Neuronal stem cell (in vitro differentiated cells): ENCODE data around the gene PTPRT.

Source experiments
- DNase-seq: peaks from one replicate; pipeline ENCODE4 v3.0.0-alpha.2; 2013; ENCODE audit warnings: low spot score
- H2AFZ ChIP-seq: one replicate; pipeline ENCODE4 v1.6.1; 2013; ENCODE audit warnings: mild to moderate bottlenecking, low read length, inconsistent platforms
- H2AK5ac ChIP-seq: 2 replicates; pipeline ENCODE4 v1.6.1; 2013; ENCODE audit warnings: low read depth, mild to moderate bottlenecking, inconsistent platforms, low read length, moderate library complexity, mixed read lengths
- H2BK120ac ChIP-seq: 2 replicates; pipeline ENCODE4 v1.6.1; 2013; ENCODE audit warnings: low read depth, mild to moderate bottlenecking, inconsistent platforms, low read length, moderate library complexity, mixed read lengths
- H2BK12ac ChIP-seq: one replicate; pipeline ENCODE4 v1.6.1; 2013; ENCODE audit warnings: low read length, inconsistent platforms
- H2BK15ac ChIP-seq: 2 replicates; pipeline ENCODE4 v1.6.1; 2013; ENCODE audit warnings: mild to moderate bottlenecking, low read length, inconsistent platforms, mixed read lengths
- H2BK5ac ChIP-seq: one replicate; pipeline ENCODE4 v1.6.1; 2013; ENCODE audit warnings: inconsistent platforms, mild to moderate bottlenecking, low read length, moderate library complexity
- H3K14ac ChIP-seq: one replicate; pipeline ENCODE4 v1.6.1; 2013; ENCODE audit warnings: low read length, inconsistent platforms
- H3K18ac ChIP-seq: 2 replicates; pipeline ENCODE4 v1.6.1; 2013; ENCODE audit warnings: low read length, inconsistent platforms
- H3K23ac ChIP-seq: 2 replicates; pipeline ENCODE4 v1.6.1; 2013; ENCODE audit warnings: low read depth, mild to moderate bottlenecking, mixed read lengths, low read length, inconsistent platforms; ENCODE audit not compliant: poor library complexity
- H3K27ac ChIP-seq: replicated peaks from 3 replicates; pipeline ENCODE4 v1.5.1; 2013; ENCODE audit warnings: low read length, inconsistent platforms
- H3K27me3 ChIP-seq, 3 experiments: 2 replicates each; pipeline ENCODE4 v1.6.1; 2013; ENCODE audit warnings: low read length in 3 of 3, mild to moderate bottlenecking in 2 of 3, inconsistent platforms in 1 of 3, low read depth in 1 of 3, mixed read lengths in 1 of 3, moderate library complexity in 1 of 3; ENCODE audit not compliant: control insufficient read depth in 3 of 3, insufficient read depth in 3 of 3
- H3K36me3 ChIP-seq, 2 donors: replicated peaks in 1 of 2; 2 replicates each; pipeline ENCODE4 v1.6.1; 2013; ENCODE audit warnings: low read length in 2 of 2; ENCODE audit not compliant: control insufficient read depth in 2 of 2, insufficient read depth in 2 of 2
- H3K4ac ChIP-seq: 2 replicates; pipeline ENCODE4 v1.6.1; 2013; ENCODE audit warnings: inconsistent platforms, mild to moderate bottlenecking, low read length, moderate library complexity
- H3K4me1 ChIP-seq, 2 donors: 1 replicate in 1 of 2; 2 replicates in 1 of 2; pipeline ENCODE4 v1.6.1; 2013; ENCODE audit warnings: low read length in 2 of 2, low read depth in 1 of 2; ENCODE audit not compliant: control insufficient read depth in 2 of 2, insufficient read depth in 1 of 2
- H3K4me2 ChIP-seq: one replicate; pipeline ENCODE4 v1.6.1; 2013; ENCODE audit warnings: mild to moderate bottlenecking, low read length, inconsistent platforms; ENCODE audit not compliant: insufficient read depth, poor library complexity, severe bottlenecking
- H3K4me3 ChIP-seq, 2 donors: 2 replicates each; pipeline ENCODE4 v1.5.1; 2013; ENCODE audit warnings: low read length in 2 of 2, mild to moderate bottlenecking in 2 of 2, inconsistent platforms in 1 of 2, moderate library complexity in 1 of 2
- H3K79me1 ChIP-seq: one replicate; pipeline ENCODE4 v1.6.1; 2013; ENCODE audit warnings: low read depth, mild to moderate bottlenecking, inconsistent platforms, low read length, moderate library complexity
- H3K9ac ChIP-seq: one replicate; pipeline ENCODE4 v1.6.1; 2013; ENCODE audit warnings: mild to moderate bottlenecking, low read depth, low read length, inconsistent platforms; ENCODE audit not compliant: poor library complexity
- H3K9me3 ChIP-seq, 2 donors: replicated peaks in 1 of 2; 2 replicates each; pipeline versions ENCODE3 to v1.6.1; 2013; ENCODE audit warnings: low read length in 2 of 2, mild to moderate bottlenecking in 2 of 2, inconsistent platforms in 1 of 2, low read depth in 1 of 2, mixed read lengths in 1 of 2, moderate library complexity in 1 of 2; ENCODE audit not compliant: control insufficient read depth in 2 of 2, insufficient read depth in 1 of 2
- H4K8ac ChIP-seq: one replicate; pipeline ENCODE4 v1.6.1; 2013; ENCODE audit warnings: low read depth, mild to moderate bottlenecking, inconsistent platforms, low read length, moderate library complexity
- H4K91ac ChIP-seq: one replicate; pipeline ENCODE4 v1.6.1; 2013; ENCODE audit warnings: low read length, low read depth, mild to moderate bottlenecking, inconsistent platforms; ENCODE audit not compliant: poor library complexity
- WGBS, 2 donors: extraction: QIAGEN DNeasy Blood & Tissue Kit; methylation state at CpG; one replicate each; pipeline ENCODE4 v1.1.7; 2013; ENCODE audit warnings: missing lambda C conversion rate in 2 of 2, mixed read lengths in 1 of 2; ENCODE audit not compliant: insufficient read length in 2 of 2, insufficient replicate concordance in 1 of 2; ENCODE audit errors: extremely low coverage in 2 of 2; 5-methylcytosine and 5-hydroxymethylcytosine counted together

Gene PTPRT

DNA sequence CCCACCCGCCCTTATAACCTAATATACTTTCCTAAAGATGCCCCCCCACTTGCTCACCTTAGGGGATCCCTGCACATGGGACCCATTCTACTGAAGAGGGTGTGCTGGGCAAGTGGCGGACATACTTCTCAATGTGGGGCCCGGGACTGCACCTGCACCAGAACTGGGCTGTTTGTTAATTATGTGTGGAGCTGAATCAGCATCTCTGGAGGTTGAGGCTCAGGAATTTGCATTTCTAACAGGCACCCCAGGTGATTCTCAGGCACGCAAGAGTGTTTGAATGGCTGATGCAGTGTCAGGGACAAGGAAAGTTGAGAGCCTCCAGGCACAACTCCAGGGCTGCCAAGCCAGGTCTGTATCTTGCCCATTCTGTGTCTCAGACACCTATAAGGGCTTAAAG, 8.9 kb upstream of the PTPRT start:
- H3K9me3 ChIP-seq: no peaks in the 10 kb centered on the region
- no peak overlapping the region for H3K27ac ChIP-seq
- H3K4me3 ChIP-seq: no peak overlapping the region
- no peak overlapping the region for H3K23ac ChIP-seq
- H2AK5ac ChIP-seq: no peak overlapping the region
- no peak for DNase-seq
- H3K79me1 ChIP-seq: no peaks in the 10 kb centered on the region
- H4K8ac ChIP-seq: no peak overlapping the region
- no CpG with 5 or more reads among the region's 4 CpGs for WGBS, 2 donors
- H3K18ac ChIP-seq: no peak overlapping the region
- no peak overlapping the region for H3K14ac ChIP-seq
- no peak overlapping the region for H4K91ac ChIP-seq
- H3K4ac ChIP-seq: no peak overlapping the region
- no peak overlapping the region for H2BK5ac ChIP-seq
- no peak overlapping the region for H2BK12ac ChIP-seq
- H3K4me1 ChIP-seq: no peaks in the 10 kb centered on the region
- H2BK120ac ChIP-seq: no peak overlapping the region
- H2AFZ ChIP-seq: no peak overlapping the region
- no peaks in the 10 kb centered on the region for H3K36me3 ChIP-seq
- H3K4me2 ChIP-seq: no peak overlapping the region
- peaks cover 0 to 16% (median 0%) of the 10 kb centered on the region in 3 experiments for H3K27me3 ChIP-seq
- no peak overlapping the region for H3K9ac ChIP-seq
- H2BK15ac ChIP-seq: no peak overlapping the region

DNA sequence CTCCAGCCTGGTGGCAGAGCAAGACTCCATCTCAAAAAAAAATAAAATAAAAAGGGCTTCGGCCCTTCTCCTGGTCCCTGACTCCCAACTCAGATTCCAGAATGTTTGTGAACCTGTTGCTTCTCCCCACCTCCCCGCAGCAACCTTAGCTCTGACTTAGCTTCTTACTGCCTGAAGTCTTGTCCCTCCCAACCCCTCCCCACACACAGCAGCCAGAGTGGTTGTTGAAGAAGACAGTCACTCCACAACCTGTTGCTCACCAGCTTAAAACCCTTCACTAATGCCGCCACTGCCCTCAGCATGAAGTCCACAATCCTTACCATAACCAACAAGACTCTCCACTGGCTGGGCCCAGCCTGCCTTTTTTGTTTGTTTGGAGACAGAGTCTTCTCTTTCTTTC, 6.5 kb upstream of the PTPRT start:
- H2AFZ ChIP-seq: no peak overlapping the region
- no peaks in the 10 kb centered on the region for H3K79me1 ChIP-seq
- no peak overlapping the region for H3K4ac ChIP-seq
- DNase-seq: no peak
- no peak overlapping the region for H2AK5ac ChIP-seq
- H2BK120ac ChIP-seq: no peak overlapping the region
- no peak overlapping the region for H3K27ac ChIP-seq
- no peak overlapping the region for H4K91ac ChIP-seq
- peak overlapping the region; percentile 24 for H3K18ac ChIP-seq
- H3K4me3 ChIP-seq: no peak overlapping the region
- H2BK12ac ChIP-seq: no peak overlapping the region
- no peaks in the 10 kb centered on the region for H3K4me1 ChIP-seq
- H3K27me3 ChIP-seq: peaks cover 0 to 25% (median 6%) of the 10 kb centered on the region in 3 experiments
- no peak overlapping the region for H3K14ac ChIP-seq
- no peaks in the 10 kb centered on the region for H3K9me3 ChIP-seq
- no peaks in the 10 kb centered on the region for H3K36me3 ChIP-seq
- no peak overlapping the region for H3K4me2 ChIP-seq
- no peak overlapping the region for H3K23ac ChIP-seq
- H2BK5ac ChIP-seq: no peak overlapping the region
- WGBS, 2 donors: no CpG with 5 or more reads among the region's 3 CpGs
- H4K8ac ChIP-seq: no peak overlapping the region
- H3K9ac ChIP-seq: no peak overlapping the region
- no peak overlapping the region for H2BK15ac ChIP-seq

DNA sequence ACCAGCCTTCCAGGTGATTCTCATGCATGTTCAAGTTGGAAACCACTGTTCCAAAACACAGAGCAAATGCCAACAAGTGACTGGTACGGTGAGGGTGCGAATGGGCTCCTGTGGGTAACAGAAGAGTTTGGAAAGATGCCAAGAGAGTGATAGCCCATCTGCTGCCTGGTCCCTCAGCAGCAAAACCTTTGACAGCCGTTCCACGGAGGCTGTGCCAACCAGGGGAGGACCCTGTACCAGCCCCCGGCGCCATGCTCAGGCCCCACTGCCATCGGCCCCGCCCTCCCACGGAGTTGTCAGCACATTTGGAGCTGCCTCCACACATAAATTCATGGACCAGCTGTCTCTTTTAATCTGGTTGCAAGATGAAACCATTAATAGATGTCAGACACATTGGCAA, 4.4 kb upstream of the PTPRT start:
- no peak for DNase-seq
- H3K36me3 ChIP-seq: no peaks in the 10 kb centered on the region
- H3K18ac ChIP-seq: peak overlapping the region; percentile 11
- H3K27ac ChIP-seq: no peak overlapping the region
- no peak overlapping the region for H2BK5ac ChIP-seq
- no peak overlapping the region for H2BK15ac ChIP-seq
- H2AK5ac ChIP-seq: no peak overlapping the region
- H2AFZ ChIP-seq: no peak overlapping the region
- no peak overlapping the region for H2BK120ac ChIP-seq
- H3K9ac ChIP-seq: no peak overlapping the region
- no peak overlapping the region for H3K4me3 ChIP-seq
- no peak overlapping the region for H3K23ac ChIP-seq
- H2BK12ac ChIP-seq: no peak overlapping the region
- H4K91ac ChIP-seq: no peak overlapping the region
- H3K4me1 ChIP-seq: peaks cover 0 to 2% of the 10 kb centered on the region in 2 donors
- H3K27me3 ChIP-seq: peaks cover 8 to 42% (median 24%) of the 10 kb centered on the region in 3 experiments
- no peak overlapping the region for H4K8ac ChIP-seq
- no peaks in the 10 kb centered on the region for H3K79me1 ChIP-seq
- WGBS, 2 donors: no CpG with 5 or more reads among the region's 9 CpGs
- H3K14ac ChIP-seq: no peak overlapping the region
- no peak overlapping the region for H3K4ac ChIP-seq
- H3K4me2 ChIP-seq: no peak overlapping the region
- no peaks in the 10 kb centered on the region for H3K9me3 ChIP-seq

DNA sequence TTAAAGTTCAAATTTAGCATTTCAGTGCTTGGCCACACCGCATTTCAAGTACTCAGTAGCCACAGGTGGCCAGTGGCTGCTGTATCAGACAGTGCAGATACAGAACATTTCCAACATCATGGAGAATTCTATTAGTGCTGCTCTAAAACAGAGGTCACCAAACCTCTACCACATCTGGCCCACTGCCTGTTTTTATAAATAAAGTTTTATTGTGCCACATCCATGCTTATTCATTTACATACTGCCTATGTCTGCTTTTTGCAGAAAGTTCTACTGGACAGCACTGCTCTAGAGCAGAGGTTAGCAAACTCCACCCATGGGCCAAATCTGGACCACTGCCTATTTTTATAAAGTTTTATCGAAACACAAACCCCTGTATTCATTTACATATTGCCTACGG, 3.7 kb upstream of the PTPRT start:
- H3K4me2 ChIP-seq: no peak overlapping the region
- no peak overlapping the region for H3K4ac ChIP-seq
- H3K27me3 ChIP-seq: peaks cover 13 to 48% (median 31%) of the 10 kb centered on the region in 3 experiments
- no peak overlapping the region for H3K4me3 ChIP-seq
- peaks cover 0 to 5% of the 10 kb centered on the region in 2 donors for H3K4me1 ChIP-seq
- no peak overlapping the region for H3K18ac ChIP-seq
- DNase-seq: no peak
- H3K9ac ChIP-seq: no peak overlapping the region
- H2BK120ac ChIP-seq: no peak overlapping the region
- H3K79me1 ChIP-seq: no peaks in the 10 kb centered on the region
- H2AK5ac ChIP-seq: no peak overlapping the region
- no peak overlapping the region for H3K27ac ChIP-seq
- no peaks in the 10 kb centered on the region for H3K36me3 ChIP-seq
- no peak overlapping the region for H2BK5ac ChIP-seq
- no peak overlapping the region for H3K23ac ChIP-seq
- WGBS, 2 donors: no CpG with 5 or more reads among the region's 3 CpGs
- H2AFZ ChIP-seq: no peak overlapping the region
- no peak overlapping the region for H2BK15ac ChIP-seq
- no peaks in the 10 kb centered on the region for H3K9me3 ChIP-seq
- no peak overlapping the region for H2BK12ac ChIP-seq
- H4K91ac ChIP-seq: no peak overlapping the region
- H3K14ac ChIP-seq: no peak overlapping the region
- no peak overlapping the region for H4K8ac ChIP-seq
